HepG2 (cell line): ENCODE results near the gene FAM118B. TPM values are rescaled to one million over a fixed set of nuclear protein-coding genes. Genes with fewer than 3 reads are reported as not detected.
A peak's percentile ranks its signal among the peaks of the same experiment; 100 is the strongest.

ENCODE experiments used
- CHCHD3 ChIP-seq: sonication (generic); formaldehyde crosslinking; IDR thresholded peaks from 2 replicates; pipeline ENCODE4 v1.8.0; 2022; ENCODE audit warnings: mild to moderate bottlenecking, missing genetic modification reagents, moderate library complexity
- DNMT3B ChIP-seq: conservative IDR thresholded peaks from 2 replicates; pipeline ENCODE4 v1.6.1; 2016; ENCODE audit warnings: missing biosample characterization, control low read depth
- GMEB2 ChIP-seq: IDR thresholded peaks from 2 replicates; pipeline ENCODE4 v1.6.1; 2016; ENCODE audit warnings: missing biosample characterization, missing genetic modification reagents, low read depth
- GZF1 ChIP-seq: sonication (generic); formaldehyde crosslinking; IDR thresholded peaks from 2 replicates; pipeline ENCODE4 v1.5.1; 2020; ENCODE audit warnings: mild to moderate bottlenecking, missing genetic modification reagents
- MYNN ChIP-seq: sonication (generic); formaldehyde crosslinking; IDR thresholded peaks from 2 replicates; pipeline ENCODE4 v1.4.0; 2020; ENCODE audit warnings: mild to moderate bottlenecking, low read depth, missing genetic modification reagents
- NR0B2 ChIP-seq: sonication (generic); formaldehyde crosslinking; IDR thresholded peaks from 2 replicates; pipeline ENCODE4 v1.4.0; 2020; ENCODE audit warnings: mild to moderate bottlenecking, missing genetic modification reagents
- PHF21A ChIP-seq: sonication (generic); formaldehyde crosslinking; IDR thresholded peaks from 2 replicates; pipeline ENCODE4 v1.5.0; 2020; ENCODE audit warnings: mild to moderate bottlenecking, missing genetic modification reagents
- REST ChIP-seq, 2 experiments: IDR thresholded peaks; 2 replicates each; pipeline ENCODE4 v1.6.1; 2011 to 2012; ENCODE audit warnings: low read length in 2 of 2, borderline replicate concordance in 1 of 2, low read depth in 1 of 2, mild to moderate bottlenecking in 1 of 2, moderate library complexity in 1 of 2
- RXRA ChIP-seq: sonication (generic); formaldehyde crosslinking; IDR thresholded peaks from 2 replicates; pipeline ENCODE4 v1.5.1; 2020; ENCODE audit warnings: missing genetic modification reagents
- SNAPC2 ChIP-seq: sonication (generic); formaldehyde crosslinking; IDR thresholded peaks from 2 replicates; pipeline ENCODE4 v1.8.1; 2022; ENCODE audit warnings: mild to moderate bottlenecking, missing genetic modification reagents
- SNRNP70 ChIP-seq: fragments of 200-400 bp; formaldehyde crosslinking; IDR thresholded peaks from 2 replicates; pipeline ENCODE4 v1.6.1; 2017; ENCODE audit warnings: mild to moderate bottlenecking, low read depth, low read length, moderate library complexity
- TIGD3 ChIP-seq: sonication (generic); formaldehyde crosslinking; IDR thresholded peaks from 2 replicates; pipeline ENCODE4 v1.5.1; 2020; ENCODE audit warnings: mild to moderate bottlenecking, missing genetic modification reagents, borderline replicate concordance
- ZFP36L2 ChIP-seq: sonication (generic); formaldehyde crosslinking; IDR thresholded peaks from 2 replicates; pipeline ENCODE4 v1.4.0; 2020; ENCODE audit warnings: missing genetic modification reagents
- ZNF232 ChIP-seq: sonication (generic); formaldehyde crosslinking; IDR thresholded peaks from 2 replicates; pipeline ENCODE4 v1.4.0; 2020; ENCODE audit warnings: missing genetic modification reagents, borderline replicate concordance
- ZNF253 ChIP-seq: sonication (generic); formaldehyde crosslinking; IDR thresholded peaks from 2 replicates; pipeline ENCODE4 v1.8.0; 2022; ENCODE audit warnings: mild to moderate bottlenecking, missing genetic modification reagents, borderline replicate concordance
- ZNF264 ChIP-seq: sonication (generic); formaldehyde crosslinking; IDR thresholded peaks from 2 replicates; pipeline ENCODE4 v1.4.0; 2020; ENCODE audit warnings: missing genetic modification reagents
- ZNF629 ChIP-seq: sonication (generic); formaldehyde crosslinking; conservative IDR thresholded peaks from 2 replicates; pipeline ENCODE4 v1.5.0; 2020; ENCODE audit warnings: missing genetic modification reagents
- ZNF775 ChIP-seq: sonication (generic); formaldehyde crosslinking; IDR thresholded peaks from 2 replicates; pipeline ENCODE4 v1.4.0; 2020; ENCODE audit warnings: missing genetic modification reagents, mild to moderate bottlenecking, moderate library complexity, borderline replicate concordance
- ZXDC ChIP-seq: sonication (generic); formaldehyde crosslinking; IDR thresholded peaks from 2 replicates; pipeline ENCODE4 v1.5.0; 2020; ENCODE audit warnings: mild to moderate bottlenecking, missing genetic modification reagents
- polyA plus RNA-seq, 8 experiments: library from polyadenylated mRNA; depleted of rRNA in 3 of 8; stranded (reverse) in 7 of 8; unstranded in 1 of 8; fragments of >200 nt; fragmentation: Illumina TruSeq in 4 of 8; extraction: Trizol in 4 of 8; gene quantifications; 2 replicates each; pipeline versions ENCODE4 v1.2.1 to v1.2.3, GENCODE V29; 2011 to 2016; ENCODE audit warnings: low read depth in 4 of 8, missing spikeins in 1 of 8, mixed read lengths in 1 of 8; ENCODE audit not compliant: insufficient read depth in 1 of 8
- total RNA-seq, 5 experiments: library from RNA; depleted of rRNA; stranded (reverse); fragments of >200 nt; fragmentation: Illumina TruSeq; extraction: Trizol; gene quantifications; 2 replicates each; pipeline ENCODE4 v1.2.3, GENCODE V29; 2016; ENCODE audit warnings: low read depth in 1 of 5

Gene FAM118B
- total and polyA plus RNA-seq, 2 of the 13 experiments (the other 11 are each of a cell fraction or from before 2014, with no cell fraction given) = 10.2 to 25.7 TPM

- TF ChIP-seq ZXDC (CRISPR knock-in tag) (0 out of 2 replicates have a peak, but pooled peaks have one; percentile 46), ZNF629 (CRISPR knock-in tag) (no peak; the same call in 1 of the 2 replicates), ZNF253 (no peak; the same call in 1 of the 2 replicates), GMEB2 (CRISPR knock-in tag) (0 out of 2 replicates have a peak, but pooled peaks have one; percentile 40), NR0B2 (CRISPR knock-in tag) (no peak), ZNF232 (no peak), DNMT3B (CRISPR knock-in tag) (peak; percentile 70), ZNF264 (CRISPR knock-in tag) (no peak), SNRNP70 (no peak), MYNN (CRISPR knock-in tag) (no peak), SNAPC2 (CRISPR knock-in tag) (0 out of 2 replicates have a peak, but pooled peaks have one; percentile 6), GZF1 (CRISPR knock-in tag) (no peak), ZNF775 (no peak), REST (IDR thresholded peaks at IDR 0.05; ENCODE audit: borderline replicate concordance in 1 of 2, low read depth in 1 of 2, low read length in 2 of 2) (no peak), PHF21A (CRISPR knock-in tag) (peak; percentile 95), CHCHD3 (CRISPR knock-in tag) (no peak), RXRA (CRISPR knock-in tag) (peak; percentile 72), TIGD3 (no peak), ZFP36L2 (no peak)
These were observed 57.4 kb downstream of the FAM118B start, which contains the start of the genes FOXRED1 and SRPRA (continued) for GRCh38 chr11:126268708-126269579.
